SK-N-SH treated with all-trans-retinoic acid at 6 μM for 48 hours (cell line): Measurements from ENCODE around the gene CLMN.

Source experiments
- ARNTL ChIP-seq: fragments of 450-650 bp; formaldehyde crosslinking; IDR thresholded peaks from 2 replicates; pipeline ENCODE4 v1.5.0; 2020; ENCODE audit warnings: low read depth, mild to moderate bottlenecking, moderate library complexity, borderline replicate concordance
- CREB5 ChIP-seq: fragments of 250-450 bp; sonication (Bioruptor Pico); IDR thresholded peaks from 2 replicates; pipeline ENCODE4 v1.5.1; 2020; ENCODE audit warnings: low read depth, mild to moderate bottlenecking, moderate library complexity
- PATZ1 ChIP-seq: fragments of 250-450 bp; sonication (Bioruptor Pico); IDR thresholded peaks from 2 replicates; pipeline ENCODE4 v1.8.0; 2020; ENCODE audit warnings: mild to moderate bottlenecking, moderate library complexity, borderline replicate concordance
- POU6F1 ChIP-seq: fragments of 250-450 bp; sonication (Bioruptor Pico); IDR thresholded peaks from 2 replicates; pipeline ENCODE4 v1.8.0; 2021; ENCODE audit warnings: low read depth, mild to moderate bottlenecking, moderate library complexity, borderline replicate concordance
- RARB ChIP-seq: fragments of 250-450 bp; sonication (Bioruptor Pico); IDR thresholded peaks from 2 replicates; pipeline ENCODE4 v1.8.0; 2021; ENCODE audit warnings: mild to moderate bottlenecking, moderate library complexity
- TCF4 ChIP-seq: fragments of 250-450 bp; sonication (Bioruptor Pico); IDR thresholded peaks from 2 replicates; pipeline ENCODE4 v1.8.0; 2021; ENCODE audit warnings: mild to moderate bottlenecking, moderate library complexity, borderline replicate concordance
- ZFP3 ChIP-seq: fragments of 250-450 bp; sonication (Bioruptor Pico); IDR thresholded peaks from 2 replicates; pipeline ENCODE4 v1.5.0; 2020; ENCODE audit warnings: mild to moderate bottlenecking, moderate library complexity
- ZFP30 ChIP-seq: fragments of 450-650 bp; formaldehyde crosslinking; IDR thresholded peaks from 2 replicates; pipeline ENCODE4 v1.5.0; 2022; ENCODE audit warnings: mild to moderate bottlenecking, moderate library complexity
- ZNF70 ChIP-seq: fragments of 450-650 bp; formaldehyde crosslinking; IDR thresholded peaks from 2 replicates; pipeline ENCODE4 v1.5.0; 2020; ENCODE audit warnings: mild to moderate bottlenecking, moderate library complexity

GRCh38 chr14:95345032-95345431, 25.3 kb upstream of the CLMN start:
- TF ChIP-seq RARB (CRISPR knock-in tag) (no peak), PATZ1 (CRISPR knock-in tag) (no peak), POU6F1 (no peak), ARNTL (no peak), CREB5 (no peak), TCF4 (CRISPR knock-in tag) (no peak), ZFP30 (CRISPR knock-in tag) (no peak), ZNF70 (no peak), ZFP3 (CRISPR knock-in tag) (no peak)
